Neural cell (in vitro differentiated cells): ENCODE measurements around the gene CNN3. TPM values are rescaled to one million over a fixed set of nuclear protein-coding genes. Genes with fewer than 3 reads are reported as not detected.

ENCODE experiments used
- H2AFZ ChIP-seq: fragments of 200-600, 300-800 bp; sonication (generic), shearing (Covaris generic); 2 replicates; pipeline ENCODE4 v1.6.0; 2014; ENCODE audit warnings: low read depth, mild to moderate bottlenecking, antibody characterized with exemption, low read length, moderate library complexity
- H3F3A ChIP-seq: fragments of 200-600 bp; shearing (Covaris generic); 2 replicates; pipeline ENCODE4 v1.6.1; 2016; ENCODE audit warnings: mild to moderate bottlenecking, moderate library complexity, mixed read lengths, antibody characterized with exemption, low read length; ENCODE audit not compliant: insufficient read depth, poor library complexity, severe bottlenecking
- H3K27ac ChIP-seq: fragments of 200-600, 300-800 bp; sonication (generic), shearing (Covaris generic); 2 replicates; pipeline ENCODE4 v1.5.1; 2014; ENCODE audit warnings: mild to moderate bottlenecking, low read length, moderate library complexity
- H3K27me3 ChIP-seq: fragments of 300-800, 200-600 bp; sonication (generic), shearing (Covaris generic); 2 replicates; pipeline ENCODE4 v1.6.0; 2014; ENCODE audit warnings: mild to moderate bottlenecking, low read depth, low read length, moderate library complexity; ENCODE audit not compliant: insufficient read depth
- H3K36me3 ChIP-seq: fragments of 300-800, 200-600 bp; sonication (generic), shearing (Covaris generic); 2 replicates; pipeline ENCODE4 v1.5.1; 2014; ENCODE audit warnings: mild to moderate bottlenecking, antibody characterized with exemption, low read length, moderate library complexity; ENCODE audit not compliant: insufficient read depth
- H3K4me2 ChIP-seq: fragments of 300-800, 200-600 bp; sonication (generic), shearing (Covaris generic); 2 replicates; pipeline ENCODE4 v1.6.0; 2014; ENCODE audit warnings: mild to moderate bottlenecking, low read length
- H3K4me3 ChIP-seq: fragments of 300-800, 200-600 bp; sonication (generic), shearing (Covaris generic); 2 replicates; pipeline ENCODE4 v1.5.1; 2014; ENCODE audit warnings: mild to moderate bottlenecking, low read length, moderate library complexity
- H3K79me2 ChIP-seq: fragments of 200-600 bp; shearing (Covaris generic); replicated peaks from 2 replicates; pipeline ENCODE4 v1.6.0; 2014; ENCODE audit warnings: mild to moderate bottlenecking, low read length, moderate library complexity; ENCODE audit not compliant: insufficient read depth
- H3K9ac ChIP-seq: fragments of 300-800, 200-600 bp; sonication (generic), shearing (Covaris generic); 2 replicates; pipeline ENCODE4 v1.6.1; 2016; ENCODE audit warnings: mild to moderate bottlenecking, low read length, mixed read lengths
- H3K9me2 ChIP-seq: fragments of 200-600 bp; shearing (Covaris generic); 2 replicates; pipeline ENCODE4 v1.6.1; 2016; ENCODE audit warnings: mild to moderate bottlenecking, low read length, mixed read lengths; ENCODE audit not compliant: insufficient read depth
- H3K9me3 ChIP-seq: fragments of 200-600, 300-800 bp; sonication (generic), shearing (Covaris generic); 2 replicates; pipeline ENCODE4 v1.6.1; 2016; ENCODE audit warnings: mild to moderate bottlenecking, mixed run types, low read length, moderate library complexity, mixed read lengths
- H4K20me1 ChIP-seq: fragments of 200-600 bp; shearing (Covaris generic); 2 replicates; pipeline ENCODE4 v1.6.1; 2016; ENCODE audit warnings: mild to moderate bottlenecking, mixed run types; ENCODE audit not compliant: insufficient read depth
- CTCF ChIP-seq: fragments of 450-650 bp; IDR thresholded peaks from 2 replicates; pipeline ENCODE4 v1.5.1; 2014; ENCODE audit warnings: antibody characterized with exemption, mild to moderate bottlenecking, moderate library complexity; ENCODE audit not compliant: poor library complexity, severe bottlenecking
- EP300 ChIP-seq: fragments of 450-650 bp; conservative IDR thresholded peaks from 2 replicates; pipeline ENCODE4 v1.6.1; 2014; ENCODE audit warnings: antibody characterized with exemption, mild to moderate bottlenecking, moderate library complexity; ENCODE audit not compliant: poor library complexity, severe bottlenecking
- EZH2 ChIP-seq: fragments of 200-600, 300-800 bp; shearing (Covaris generic), sonication (generic); IDR thresholded peaks from 2 replicates; pipeline ENCODE4 v1.6.1; 2014; ENCODE audit warnings: antibody characterized with exemption, low read length, borderline replicate concordance, mild to moderate bottlenecking; ENCODE audit not compliant: insufficient read depth, poor library complexity, severe bottlenecking
- MXI1 ChIP-seq: fragments of 450-650 bp; conservative IDR thresholded peaks from 2 replicates; pipeline ENCODE4 v1.6.1; 2014; ENCODE audit warnings: antibody characterized with exemption, mild to moderate bottlenecking; ENCODE audit not compliant: poor library complexity, severe bottlenecking
- POLR2AphosphoS5 ChIP-seq: IDR thresholded peaks from 2 replicates; pipeline ENCODE4 v1.6.1; 2012
- RAD21 ChIP-seq: fragments of 450-650 bp; conservative IDR thresholded peaks from 2 replicates; pipeline ENCODE4 v1.6.1; 2014; ENCODE audit warnings: antibody characterized with exemption, mild to moderate bottlenecking, moderate library complexity
- SMC3 ChIP-seq: fragments of 450-650 bp; conservative IDR thresholded peaks from 2 replicates; pipeline ENCODE4 v1.6.1; 2014; ENCODE audit warnings: antibody characterized with exemption, mild to moderate bottlenecking, moderate library complexity; ENCODE audit not compliant: poor library complexity
- TAF1 ChIP-seq: IDR thresholded peaks from 2 replicates; pipeline ENCODE4 v1.6.1; 2012; ENCODE audit warnings: low read depth
- polyA plus RNA-seq: library from polyadenylated mRNA; depleted of rRNA; stranded (reverse); fragments of >200 nt; gene quantifications from 2 replicates; pipeline ENCODE4 v1.2.3, GENCODE V29; 2014
- TF ChIP-seq, protein P1 (sequence below): IDR thresholded peaks from 2 replicates; pipeline ENCODE4 v1.6.1; 2012; ENCODE audit warnings: borderline replicate concordance

CNN3 gene
- polyA plus RNA-seq, 1 donor from 2014 or later: 106 TPM

DNA sequence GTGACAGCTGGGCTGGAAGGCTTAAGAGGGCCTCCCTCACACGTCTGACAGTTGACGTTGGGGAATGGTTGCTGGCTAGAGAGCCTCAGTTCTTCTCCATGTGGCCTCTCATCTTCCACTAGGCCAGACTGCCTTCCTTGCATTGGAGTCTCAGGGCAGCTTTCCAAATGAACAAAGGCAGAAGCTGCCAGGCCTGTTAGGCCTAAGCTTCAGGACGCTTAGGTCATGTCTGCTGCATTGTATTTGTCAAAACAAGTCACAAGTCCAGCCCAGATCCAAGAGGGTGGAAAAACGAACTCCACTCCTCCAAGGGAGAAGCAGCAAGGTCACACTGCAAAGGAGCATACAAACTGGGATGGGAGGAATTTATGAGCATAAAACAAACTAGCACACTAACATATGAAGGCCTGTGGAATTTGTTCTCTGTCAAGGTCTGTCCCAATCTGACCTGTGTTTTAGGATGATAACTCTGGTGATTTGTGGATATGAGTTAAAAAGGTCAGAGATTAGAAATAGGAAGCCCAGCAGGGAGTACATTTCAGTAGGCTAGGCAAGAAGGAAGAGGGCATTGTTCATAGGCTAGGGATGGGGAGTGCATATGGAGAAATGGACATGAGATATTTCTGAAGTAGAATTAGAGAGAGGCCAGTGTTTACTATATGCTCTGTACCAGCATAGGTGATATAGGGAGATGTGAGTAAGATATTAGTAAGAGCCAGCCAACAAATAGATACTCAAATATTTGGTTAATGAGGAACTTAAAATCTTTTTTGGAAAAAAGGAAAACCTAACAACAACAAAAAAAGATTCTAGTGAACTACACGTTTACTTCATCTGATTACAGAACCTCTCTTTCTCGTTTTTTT, 29.1 kb upstream of the CNN3 start:
- H3F3A ChIP-seq: no peaks in the 10 kb centered on the region
- H3K27ac ChIP-seq: no peak overlapping the region
- no peak overlapping the region for H3K4me2 ChIP-seq
- no peak overlapping the region for H2AFZ ChIP-seq
- no peaks in the 10 kb centered on the region for H4K20me1 ChIP-seq
- H3K79me2 ChIP-seq: no peaks in the 10 kb centered on the region
- H3K36me3 ChIP-seq: no peaks in the 10 kb centered on the region
- H3K9me3 ChIP-seq: no peaks in the 10 kb centered on the region
- no peak overlapping the region for H3K4me3 ChIP-seq
- no peaks in the 10 kb centered on the region for H3K27me3 ChIP-seq
- TF ChIP-seq EP300 (no peak), SMC3 (no peak), TAF1 (no peak), CTCF (no peak), RAD21 (no peak), EZH2 (no peak), POLR2AphosphoS5 (no peak), MXI1 (no peak)
- TF ChIP-seq, protein P1, sequence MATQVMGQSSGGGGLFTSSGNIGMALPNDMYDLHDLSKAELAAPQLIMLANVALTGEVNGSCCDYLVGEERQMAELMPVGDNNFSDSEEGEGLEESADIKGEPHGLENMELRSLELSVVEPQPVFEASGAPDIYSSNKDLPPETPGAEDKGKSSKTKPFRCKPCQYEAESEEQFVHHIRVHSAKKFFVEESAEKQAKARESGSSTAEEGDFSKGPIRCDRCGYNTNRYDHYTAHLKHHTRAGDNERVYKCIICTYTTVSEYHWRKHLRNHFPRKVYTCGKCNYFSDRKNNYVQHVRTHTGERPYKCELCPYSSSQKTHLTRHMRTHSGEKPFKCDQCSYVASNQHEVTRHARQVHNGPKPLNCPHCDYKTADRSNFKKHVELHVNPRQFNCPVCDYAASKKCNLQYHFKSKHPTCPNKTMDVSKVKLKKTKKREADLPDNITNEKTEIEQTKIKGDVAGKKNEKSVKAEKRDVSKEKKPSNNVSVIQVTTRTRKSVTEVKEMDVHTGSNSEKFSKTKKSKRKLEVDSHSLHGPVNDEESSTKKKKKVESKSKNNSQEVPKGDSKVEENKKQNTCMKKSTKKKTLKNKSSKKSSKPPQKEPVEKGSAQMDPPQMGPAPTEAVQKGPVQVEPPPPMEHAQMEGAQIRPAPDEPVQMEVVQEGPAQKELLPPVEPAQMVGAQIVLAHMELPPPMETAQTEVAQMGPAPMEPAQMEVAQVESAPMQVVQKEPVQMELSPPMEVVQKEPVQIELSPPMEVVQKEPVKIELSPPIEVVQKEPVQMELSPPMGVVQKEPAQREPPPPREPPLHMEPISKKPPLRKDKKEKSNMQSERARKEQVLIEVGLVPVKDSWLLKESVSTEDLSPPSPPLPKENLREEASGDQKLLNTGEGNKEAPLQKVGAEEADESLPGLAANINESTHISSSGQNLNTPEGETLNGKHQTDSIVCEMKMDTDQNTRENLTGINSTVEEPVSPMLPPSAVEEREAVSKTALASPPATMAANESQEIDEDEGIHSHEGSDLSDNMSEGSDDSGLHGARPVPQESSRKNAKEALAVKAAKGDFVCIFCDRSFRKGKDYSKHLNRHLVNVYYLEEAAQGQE: no peak
- no peaks in the 10 kb centered on the region for H3K9me2 ChIP-seq
- H3K9ac ChIP-seq: no peak overlapping the region

- Histone ChIP-seq H2AFZ (no peak overlapping the region), H3K4me2 (no peak overlapping the region), H3K4me3 (no peak overlapping the region), H3K27me3 (no peaks in the 10 kb centered on the region), H3K79me2 (no peaks in the 10 kb centered on the region), H3K9me2 (no peaks in the 10 kb centered on the region), H3K36me3 (no peaks in the 10 kb centered on the region), H3F3A (no peaks in the 10 kb centered on the region), H3K9ac (no peak overlapping the region), H3K9me3 (no peaks in the 10 kb centered on the region), H4K20me1 (no peaks in the 10 kb centered on the region), H3K27ac (no peak overlapping the region)
- TF ChIP-seq POLR2AphosphoS5 (no peak), RAD21 (no peak), MXI1 (no peak), CTCF (no peak)
- TF ChIP-seq, protein P1: no peak
Observed at GRCh38 chr1:94954263-94955220, 27.6 kb upstream of the CNN3 start.
